Measurements from ENCODE around the gene TCP11X1. TPM values are rescaled to one million over a fixed set of nuclear protein-coding genes. Genes with fewer than 3 reads are reported as not detected.
"Not testable (repeated sequence)": the region's sequence is repeated elsewhere in the genome, so short reads cannot be mapped to it uniquely, and the experiment has no call there.

The TCP11X1 gene
- total RNA-seq, result not detected
- long read RNA-seq, result 0 reads

DNA sequence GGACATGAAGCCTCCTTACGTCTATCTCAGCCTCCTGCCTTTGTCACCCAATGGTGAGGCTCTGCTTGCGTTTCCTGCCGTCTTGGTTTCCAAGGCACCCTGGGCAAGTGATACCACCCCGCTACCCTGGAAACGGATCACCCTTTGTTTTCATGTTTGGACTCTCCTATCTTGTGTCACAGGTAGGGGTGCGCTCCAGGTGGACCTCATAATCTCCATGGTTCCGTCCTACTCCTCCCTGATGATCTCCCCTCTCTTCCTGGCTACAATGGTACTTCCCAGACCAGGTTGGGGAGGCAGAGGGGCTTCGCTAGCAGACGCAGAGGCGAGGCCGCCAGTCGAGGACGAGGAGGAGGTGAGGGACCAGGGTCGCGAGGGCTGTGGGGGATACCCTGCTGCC lies at the start of gene TCP11X1:
TCP11X1 (plus strand) TSS at position 316 of the 400 bp plus-strand sequence.
- not testable (repeated sequence) for DNase-seq (ENCODE audit: low spot score)

DNA sequence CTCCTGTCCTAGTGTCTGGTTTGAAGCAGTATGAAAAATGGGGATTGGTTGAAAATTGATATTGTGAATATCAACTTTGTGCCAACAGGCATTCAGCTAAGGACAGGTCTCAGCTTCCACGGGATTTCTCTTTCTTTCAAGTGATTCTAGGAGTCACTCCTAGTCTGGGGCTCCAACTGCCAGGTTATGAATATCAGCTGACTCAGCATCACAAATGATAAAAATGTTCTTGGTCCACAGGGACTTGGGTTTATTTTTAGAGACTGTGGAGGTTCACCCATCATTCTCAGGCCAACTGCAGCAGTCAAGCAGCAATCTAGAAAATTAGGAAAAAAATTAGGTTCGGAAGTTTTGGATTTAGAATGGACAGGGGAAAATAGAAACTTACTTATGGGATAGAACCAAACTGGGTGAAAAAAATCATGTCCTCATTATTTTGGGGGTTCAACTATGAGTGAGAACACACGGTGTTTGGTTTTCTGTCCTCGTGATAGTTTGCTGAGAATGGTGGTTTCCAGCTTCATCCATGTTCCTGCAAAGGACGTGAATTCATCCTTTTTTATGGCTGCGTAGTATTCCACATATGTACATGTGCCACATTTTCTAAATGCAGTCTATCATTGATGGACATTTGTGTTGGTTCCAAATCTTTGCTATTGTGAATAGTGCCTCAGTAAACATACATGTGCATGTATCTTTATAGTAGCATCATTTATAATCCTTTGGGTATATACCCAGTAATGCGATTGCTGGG lies 29.0 kb upstream of the TCP11X1 start:
- no peak for DNase-seq (ENCODE audit: low spot score)

DNA sequence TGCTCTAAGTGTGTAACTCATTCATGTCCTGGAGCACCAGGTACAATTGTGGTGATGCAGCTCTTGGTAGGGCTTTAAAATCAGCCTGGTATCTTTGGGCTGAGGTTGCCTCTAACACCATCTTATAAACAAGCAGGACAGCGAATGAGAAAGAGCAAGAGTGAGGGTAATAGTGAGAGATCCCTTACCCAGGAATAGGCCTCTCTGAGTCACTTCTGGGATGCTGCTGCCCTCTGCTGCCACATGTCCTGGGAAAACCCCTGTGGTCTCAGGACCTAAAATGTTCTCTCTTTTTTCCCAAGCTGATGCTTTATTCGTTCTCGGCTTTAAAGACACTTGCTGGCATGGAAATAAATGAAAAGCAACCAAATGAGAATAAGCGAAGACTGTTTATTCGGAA lies 7.2 kb upstream of the TCP11X1 start:
- not testable (repeated sequence) for DNase-seq (ENCODE audit: low spot score)

DNA sequence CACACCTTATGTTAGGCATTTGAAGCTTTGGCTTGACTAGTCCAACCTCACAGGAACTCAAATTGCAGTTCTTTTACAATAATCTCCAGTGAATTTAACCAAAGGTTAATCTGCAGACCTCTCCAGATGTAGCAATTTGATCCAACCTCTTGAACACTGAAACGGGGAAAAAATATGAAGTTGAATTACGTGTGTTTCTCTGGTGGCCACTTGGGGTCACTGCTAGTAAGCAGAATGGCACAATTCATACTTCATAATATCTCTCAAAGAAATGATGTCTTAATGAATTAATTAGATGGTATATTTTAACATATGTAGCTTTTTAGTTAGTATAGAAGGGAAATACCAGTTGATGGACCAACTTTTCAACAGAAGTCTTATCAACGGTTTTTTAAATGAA lies 1.4 kb downstream of the TCP11X1 start:
- not testable (repeated sequence) for DNase-seq (ENCODE audit: low spot score)

DNA sequence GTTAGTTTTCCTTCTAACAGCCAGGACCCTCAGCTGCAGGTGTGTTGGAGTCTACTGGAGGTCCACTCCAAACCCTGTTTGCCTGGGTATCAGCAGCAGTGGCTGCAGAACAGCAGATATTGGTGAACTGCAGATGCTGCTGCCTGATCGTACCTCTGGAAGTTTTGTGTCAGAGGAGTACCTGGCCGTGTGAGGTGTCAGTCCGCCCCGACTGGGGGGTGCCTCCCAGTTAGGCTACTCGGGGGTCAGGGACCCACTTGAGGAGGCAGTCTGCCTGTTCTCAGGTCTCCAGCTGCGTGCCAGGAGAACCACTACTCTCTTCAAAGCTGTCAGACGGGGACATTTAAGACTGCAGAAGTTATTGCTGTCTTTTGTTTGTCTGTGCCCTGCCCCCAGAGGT lies 20.6 kb downstream of the TCP11X1 start:
- peak; percentile 20 for DNase-seq (ENCODE audit: low spot score)

DNA sequence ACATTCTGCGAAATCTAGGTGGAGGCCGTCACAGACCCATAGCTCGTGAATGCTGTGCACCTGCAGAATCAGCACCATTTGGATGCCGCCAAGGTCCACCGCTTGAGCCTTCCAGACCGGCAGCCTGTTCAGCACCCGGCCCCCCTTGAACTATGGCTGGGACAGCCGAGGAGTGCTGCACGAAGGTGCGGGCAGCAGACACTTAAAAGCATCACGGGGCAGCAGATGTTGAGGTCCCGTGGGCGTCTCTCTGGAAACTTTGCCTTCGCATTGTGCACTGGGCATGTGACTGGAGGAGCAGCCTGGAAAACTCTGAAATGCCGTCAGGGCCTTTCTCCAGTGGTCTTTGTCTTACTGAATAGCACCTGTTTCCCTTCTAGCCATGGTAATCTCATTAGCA lies 25.2 kb downstream of the TCP11X1 start:
- DNase-seq (ENCODE audit: low spot score), result peak; percentile 35

DNA sequence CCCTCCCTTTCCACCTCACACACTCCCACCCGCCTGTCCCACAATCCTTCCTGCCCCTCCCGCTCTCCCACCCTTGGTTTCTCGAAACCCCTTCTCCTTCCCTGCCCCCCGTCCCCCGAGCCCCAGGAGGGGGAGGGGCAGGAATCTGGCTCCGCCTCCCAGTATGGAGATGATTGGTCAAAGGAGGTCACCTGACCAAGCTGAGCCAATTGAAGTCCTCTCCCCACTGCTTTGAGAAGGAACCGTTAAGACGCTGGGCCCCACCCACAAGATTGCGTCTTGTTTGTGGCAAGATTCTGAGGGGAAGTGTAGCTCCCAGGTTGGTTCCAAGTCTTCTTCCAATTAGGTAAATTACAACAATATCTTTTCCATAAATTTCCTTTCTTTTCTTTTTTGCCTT lies 31.8 kb downstream of the TCP11X1 start, which contains the start of gene NXF2:
NXF2 (plus strand) TSS at position 275 of the 400 bp plus-strand sequence. CDS start 59,912 bp downstream, outside the sequence.
- not testable (repeated sequence) for DNase-seq (ENCODE audit: low spot score)

DNA sequence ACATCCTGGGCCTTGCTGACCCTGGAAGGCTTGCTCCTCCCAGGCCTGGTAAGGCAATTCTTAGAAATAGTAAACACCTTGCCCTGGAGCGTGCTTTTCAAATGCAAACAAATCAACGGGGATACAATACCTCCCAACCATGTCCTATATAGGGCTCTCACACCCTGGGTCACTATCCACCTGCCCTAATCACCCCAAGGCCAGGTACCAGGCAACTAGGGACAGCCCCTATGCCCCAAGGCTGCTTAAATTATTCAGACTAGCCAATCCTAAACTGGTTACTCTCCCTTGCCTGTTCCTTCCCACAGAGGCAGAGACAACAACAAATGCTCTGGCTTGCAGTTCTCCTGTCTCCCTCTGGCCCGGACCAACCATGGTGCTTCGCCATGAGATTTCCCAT lies 57.1 kb downstream of the TCP11X1 start:
- not testable (repeated sequence) for DNase-seq (ENCODE audit: low spot score)

Other genes starting within 250 kb of the TCP11X1 start
- gene TCEAL2, start 89.6 kb upstream of the TCP11X1 start, total RNA-seq, result 0.32 TPM
- gene TCEAL6, start 72.8 kb upstream of the TCP11X1 start, total RNA-seq, result not detected
- 1.2 TPM for gene BEX5, start 59.3 kb upstream of the TCP11X1 start, total RNA-seq
- not detected for gene NXF2, start 31.9 kb downstream of the TCP11X1 start, total RNA-seq
- not detected for gene NXF2B, start 224.7 kb downstream of the TCP11X1 start, total RNA-seq

Data from mesenteric fat pad (tissue), 1 donor.